Occipital lobe (tissue), 3 donors: ENCODE measurements around the gene TOM1. TPM values are rescaled to one million over a fixed set of nuclear protein-coding genes. Genes with fewer than 3 reads are reported as not detected.
"Not testable (repeated sequence)": the region's sequence is repeated elsewhere in the genome, so short reads cannot be mapped to it uniquely, and the experiment has no call there.

Experiments
- DNase-seq: peaks from one replicate; lab custom pipeline; 2025; lab: John Stamatoyannopoulos, UW
- small RNA-seq: library from RNA; depleted of rRNA; stranded (forward); fragments of <200 nt; gene quantifications from one replicate; pipeline ENCODE3, GENCODE V24; 2014
- total RNA-seq: library from RNA; depleted of rRNA; stranded (reverse); fragments of >200 nt; gene quantifications from one replicate; pipeline ENCODE4 v1.2.3, GENCODE V29; 2014

The TOM1 gene
- total RNA-seq, 1 donor from 2014 or later = 7.2 TPM

GRCh38 chr22:35393116-35394010 lies 93.7 kb downstream of the TOM1 start:
- no peak for DNase-seq

GRCh38 chr22:35394011-35394312 lies 94.3 kb downstream of the TOM1 start:
- DNase-seq = no peak

DNA sequence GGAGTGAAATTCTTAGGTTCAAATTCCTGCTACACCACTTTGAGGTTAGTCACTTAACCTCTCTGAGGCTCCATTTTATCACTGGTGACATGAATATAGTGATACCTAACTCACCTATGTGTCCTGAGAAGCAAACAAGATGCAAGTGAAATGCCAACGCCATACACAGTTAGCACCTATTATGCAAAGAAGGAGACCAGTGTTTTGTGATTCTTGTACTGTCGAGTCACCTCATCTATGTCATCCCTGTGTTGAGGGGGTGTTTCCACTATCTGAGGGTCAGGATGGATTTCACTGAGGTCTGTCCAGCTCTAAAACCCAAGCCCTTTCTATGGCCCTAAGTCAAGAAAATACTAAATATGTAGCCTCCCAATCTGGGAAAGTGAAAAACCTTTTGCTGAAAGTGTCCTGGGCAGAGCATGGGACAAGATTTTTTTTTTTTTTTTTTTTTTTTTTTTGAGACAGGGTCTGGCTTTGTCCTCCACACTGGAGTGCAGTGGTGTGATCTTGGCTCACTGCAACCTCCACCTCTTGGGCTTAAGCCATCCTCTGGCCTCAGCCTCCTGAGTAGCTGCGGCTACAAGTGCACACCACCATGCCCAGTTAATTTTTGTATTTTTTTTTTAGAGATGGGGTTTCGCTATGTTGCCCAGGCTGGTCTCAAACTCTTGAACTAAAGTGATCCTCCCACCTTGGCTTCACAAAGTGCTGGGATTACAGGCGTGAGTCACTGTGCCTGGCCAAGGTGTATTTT lies 95.3 kb downstream of the TOM1 start:
- no peak for DNase-seq

- not testable (repeated sequence) for DNase-seq
Observed at GRCh38 chr22:35396622-35397021, 96.9 kb downstream of the TOM1 start.

GRCh38 chr22:35397095-35397904 lies 97.6 kb downstream of the TOM1 start:
- DNase-seq = no peak

Small RNAs within 50 kb of the gene (small RNA-seq; reads per million reads assigned to genes)
- 1.4 reads per million, percentile 79 among the genes with 10 or more reads in this experiment for gene MIR3909
- gene MIR6069 = not detected

Other genes starting within 250 kb of the TOM1 start
- gene ISX, start 233.7 kb upstream of the TOM1 start, total RNA-seq = not detected
- 29.0 TPM for gene HMGXB4, start 42.4 kb upstream of the TOM1 start, total RNA-seq
- gene HMOX1, start 81.2 kb downstream of the TOM1 start, total RNA-seq = 1.9 TPM
- 11.9 TPM for gene MCM5, start 100.2 kb downstream of the TOM1 start, total RNA-seq
- 1.1 TPM for gene RASD2, start 240.9 kb downstream of the TOM1 start, total RNA-seq